Stimulated activated CD4-positive, alpha-beta T cell treated with anti-CD3 and anti-CD28 coated beads, TNF-alpha, amount 100 ng/mL, for 4 hours (primary cell): ENCODE results near the gene SERF1A.
"Not testable (repeated sequence)": the region's sequence is repeated elsewhere in the genome, so short reads cannot be mapped to it uniquely, and the experiment has no call there.

ENCODE experiments used
- DNase-seq, 3 experiments: peaks; one replicate each; pipeline ENCODE4 v3.0.0-alpha.2; 2020; ENCODE audit warnings: low read depth in 3 of 3

Gene SERF1A

GRCh38 chr5:70900533-70901271 lies at the start of gene SERF1A:
TSS of gene SERF1A (plus strand) at chr5:70900669. CDS start at chr5:70900870, 201 bp downstream.
- not testable (repeated sequence) for DNase-seq

GRCh38 chr5:70866778-70867177 lies 33.7 kb upstream of the SERF1A start:
- not testable (repeated sequence) for DNase-seq

- DNase-seq, result not testable (repeated sequence)
Observed at GRCh38 chr5:70870626-70871025, 29.8 kb upstream of the SERF1A start.

- DNase-seq, result not testable (repeated sequence)
Observed at GRCh38 chr5:70896076-70896475, 4.4 kb upstream of the SERF1A start.

- not testable (repeated sequence) for DNase-seq
Observed at GRCh38 chr5:70901272-70901571, 753 bp downstream of the SERF1A start.

GRCh38 chr5:70906624-70907023 lies 6.2 kb downstream of the SERF1A start:
- DNase-seq, result not testable (repeated sequence)

- not testable (repeated sequence) for DNase-seq
Observed at GRCh38 chr5:70916829-70917228, 16.4 kb downstream of the SERF1A start.

- not testable (repeated sequence) for DNase-seq
Observed at GRCh38 chr5:70925211-70925562, 24.7 kb downstream of the SERF1A start.

GRCh38 chr5:70931709-70932368 lies 31.4 kb downstream of the SERF1A start:
- DNase-seq, result not testable (repeated sequence)

- DNase-seq, result not testable (repeated sequence)
Observed at GRCh38 chr5:70932560-70932959, 32.1 kb downstream of the SERF1A start.

- not testable (repeated sequence) for DNase-seq
Observed at GRCh38 chr5:70953068-70953467, 52.6 kb downstream of the SERF1A start.
